ENCODE results near the gene CAVIN1.
A peak's percentile ranks its signal among the peaks of the same experiment; 100 is the strongest.
"Not testable (repeated sequence)": the region's sequence is repeated elsewhere in the genome, so short reads cannot be mapped to it uniquely, and the experiment has no call there.

Gene CAVIN1

GRCh38 chr17:42361781-42362186, 61.3 kb downstream of the CAVIN1 start:
- H3K9me3 Mint-ChIP-seq (ENCODE audit: low read depth) = no peaks in the 10 kb centered on the region
- peaks cover 72% of the 10 kb centered on the region for H3K4me1 Mint-ChIP-seq (ENCODE audit: low read depth)
- H3K27me3 Mint-ChIP-seq = no peaks in the 10 kb centered on the region
- H3K4me3 Mint-ChIP-seq = peak overlapping the region; percentile 64
- H3K36me3 Mint-ChIP-seq = peaks cover 11% of the 10 kb centered on the region
- peak overlapping the region; percentile 92 for H3K27ac Mint-ChIP-seq

GRCh38 chr17:42360388-42360787, 62.7 kb downstream of the CAVIN1 start:
- H3K36me3 Mint-ChIP-seq = peaks cover 11% of the 10 kb centered on the region
- not testable (repeated sequence) for H3K27me3 Mint-ChIP-seq; H3K9me3 Mint-ChIP-seq (ENCODE audit: low read depth); H3K4me3 Mint-ChIP-seq; H3K27ac Mint-ChIP-seq
- H3K4me1 Mint-ChIP-seq (ENCODE audit: low read depth) = peaks cover 69% of the 10 kb centered on the region

- peaks cover 65% of the 10 kb centered on the region for H3K4me1 Mint-ChIP-seq (ENCODE audit: low read depth)
- H3K4me3 Mint-ChIP-seq = no peak overlapping the region
- no peaks in the 10 kb centered on the region for H3K27me3 Mint-ChIP-seq
- H3K36me3 Mint-ChIP-seq = peaks cover 7% of the 10 kb centered on the region
- H3K27ac Mint-ChIP-seq = no peak overlapping the region
- no peaks in the 10 kb centered on the region for H3K9me3 Mint-ChIP-seq (ENCODE audit: low read depth)
Observed at GRCh38 chr17:42359133-42359532, 63.9 kb downstream of the CAVIN1 start.

GRCh38 chr17:42358434-42358833, 64.6 kb downstream of the CAVIN1 start:
- no peak overlapping the region for H3K4me3 Mint-ChIP-seq
- H3K27me3 Mint-ChIP-seq = no peaks in the 10 kb centered on the region
- peaks cover 63% of the 10 kb centered on the region for H3K4me1 Mint-ChIP-seq (ENCODE audit: low read depth)
- no peaks in the 10 kb centered on the region for H3K9me3 Mint-ChIP-seq (ENCODE audit: low read depth)
- peaks cover 7% of the 10 kb centered on the region for H3K36me3 Mint-ChIP-seq
- peak overlapping the region; percentile 61 for H3K27ac Mint-ChIP-seq

GRCh38 chr17:42354956-42355843, 67.9 kb downstream of the CAVIN1 start:
- Mint-ChIP-seq H3K4me1 (ENCODE audit: low read depth) (peaks cover 44% of the 10 kb centered on the region), H3K9me3 (ENCODE audit: low read depth) (no peaks in the 10 kb centered on the region), H3K27ac (peak overlapping the region; percentile 50), H3K27me3 (no peaks in the 10 kb centered on the region), H3K36me3 (peaks cover 2% of the 10 kb centered on the region), H3K4me3 (peak overlapping the region; percentile 8)

Data from activated naive CD8-positive, alpha-beta T cell (primary cell).